Activated CD4-positive, alpha-beta T cell treated with anti-CD3 and anti-CD28 coated beads for 36 hours (primary cell): ENCODE data around the gene DDX47. TPM values are rescaled to one million over a fixed set of nuclear protein-coding genes. Genes with fewer than 3 reads are reported as not detected.
"Not testable (repeated sequence)": the region's sequence is repeated elsewhere in the genome, so short reads cannot be mapped to it uniquely, and the experiment has no call there.

Experiments used
- ATAC-seq: fragments of 200-7000 bp; cut with Tn5 transposase; one replicate; pipeline ENCODE4 v1.10.0; 2021; ENCODE audit warnings: mild to moderate bottlenecking, moderate library complexity
- CTCF ChIA-PET: fragments of 350-600 bp; sonication (Branson Sonifier 250); formaldehyde crosslinking; loops from one replicate; lab custom pipeline; 2021; ENCODE audit warnings: antibody characterized with exemption; lab: Charles Lee
- POLR2A ChIA-PET: fragments of 350-600 bp; sonication (Branson Sonifier 250); formaldehyde crosslinking; loops from one replicate; lab custom pipeline; 2021; ENCODE audit warnings: antibody characterized with exemption, inconsistent platforms; lab: Charles Lee
- DNase-seq: peaks from one replicate; pipeline ENCODE4 v3.0.0-alpha.2; 2020
- H3K27ac Mint-ChIP-seq: one replicate; pipeline ENCODE4 v1.8.0; 2021; ENCODE audit warnings: mixed read lengths
- H3K27me3 Mint-ChIP-seq: one replicate; pipeline ENCODE4 v1.8.0; 2021; ENCODE audit warnings: mixed read lengths
- H3K36me3 Mint-ChIP-seq: one replicate; pipeline ENCODE4 v1.8.0; 2021; ENCODE audit warnings: low read depth, mixed read lengths
- H3K4me1 Mint-ChIP-seq: one replicate; pipeline ENCODE4 v1.8.0; 2021; ENCODE audit warnings: mixed read lengths
- H3K4me3 Mint-ChIP-seq: one replicate; pipeline ENCODE4 v1.8.0; 2021; ENCODE audit warnings: mild to moderate bottlenecking, moderate library complexity, mixed read lengths
- H3K9me3 Mint-ChIP-seq: one replicate; pipeline ENCODE4 v1.8.0; 2021; ENCODE audit warnings: low read depth, mixed read lengths
- intact Hi-C, 2 experiments: fragments of 100-400 bp; cut with DNase I in 1 of 2; cut with micrococcal nuclease in 1 of 2; formaldehyde crosslinking; loops; one replicate each; pipeline versions ENCODE4 v1.14.2 to v1.15.1; 2022 to 2024; cut with DNase I, micrococcal nuclease
- total RNA-seq, 2 experiments: library from RNA; stranded (reverse); gene quantifications; one replicate each; pipeline ENCODE4 v1.2.3, GENCODE V29; 2021

Gene DDX47
- total RNA-seq, 2 experiments from 2014 or later, result 91.3 to 91.9 TPM

GRCh38 chr12:12796928-12797793, 16.0 kb upstream of the DDX47 start:
- ATAC-seq (no peak), DNase-seq (no peak)
- no peaks in the 10 kb centered on the region for H3K36me3 Mint-ChIP-seq
- H3K9me3 Mint-ChIP-seq, result no peaks in the 10 kb centered on the region
- H3K4me1 Mint-ChIP-seq, result peaks cover 6% of the 10 kb centered on the region
- POLR2A ChIA-PET, result no interaction called here
- no peak overlapping the region for H3K27ac Mint-ChIP-seq
- H3K4me3 Mint-ChIP-seq, result no peak overlapping the region
- CTCF ChIA-PET, result interaction anchor here (1.0 kb wide), 1 partner anchor 9 kb away, joined by 4 read pairs; no protein-coding TSS in a partner anchor
- intact Hi-C loops, result no loop called here
- H3K27me3 Mint-ChIP-seq, result no peaks in the 10 kb centered on the region

DNA sequence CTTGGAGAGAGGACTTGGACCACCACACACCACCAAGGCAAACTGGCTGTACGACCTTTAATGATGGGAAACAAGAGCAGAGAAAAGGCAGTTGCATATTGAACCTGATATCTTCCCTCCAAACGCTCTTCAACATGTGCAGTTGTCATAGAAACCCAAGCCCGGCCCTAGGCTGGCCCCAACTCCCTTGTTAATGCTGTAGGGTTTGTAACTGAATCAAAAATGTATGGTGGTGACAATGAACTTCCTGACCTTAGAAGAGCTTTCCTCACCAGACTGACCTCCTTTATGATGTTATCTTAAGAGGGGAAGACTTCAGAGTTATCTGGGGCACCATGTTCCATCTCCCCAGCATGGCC, 15.4 kb upstream of the DDX47 start:
- ATAC-seq (no peak), DNase-seq (no peak)
- H3K36me3 Mint-ChIP-seq, result no peaks in the 10 kb centered on the region
- no peak overlapping the region for H3K27ac Mint-ChIP-seq
- intact Hi-C loops, result no loop called here
- POLR2A ChIA-PET, result no interaction called here
- no peaks in the 10 kb centered on the region for H3K27me3 Mint-ChIP-seq
- H3K9me3 Mint-ChIP-seq, result no peaks in the 10 kb centered on the region
- no peak overlapping the region for H3K4me3 Mint-ChIP-seq
- H3K4me1 Mint-ChIP-seq, result peaks cover 10% of the 10 kb centered on the region
- CTCF ChIA-PET, result no interaction called here

DNA sequence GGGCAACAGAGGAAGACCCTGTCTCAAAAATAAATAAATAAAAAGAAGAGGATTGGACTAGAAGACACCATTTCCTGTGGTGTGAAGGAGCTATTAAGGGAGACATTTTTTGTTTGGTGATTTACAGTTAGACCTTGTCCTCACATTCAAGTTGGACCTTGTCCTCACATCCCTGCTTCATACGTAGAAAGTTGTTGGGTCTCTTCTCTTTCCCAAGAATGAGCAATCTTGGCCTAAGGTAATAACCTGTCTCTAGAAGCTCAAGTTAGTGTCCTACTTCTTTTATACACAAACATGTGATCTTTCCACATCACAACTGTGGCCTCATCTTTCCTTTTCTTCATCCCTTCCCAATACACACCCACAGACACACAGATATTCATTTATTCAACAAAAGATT, 14.7 kb upstream of the DDX47 start:
- ChIA-PET POLR2A (no interaction called here), CTCF (interaction anchor here (1.0 to 1.1 kb wide), 2 partner anchors 9 to 10 kb away, joined by 3 to 5 read pairs; no protein-coding TSS in a partner anchor)
- intact Hi-C loops, result no loop called here

GRCh38 chr12:12799163-12799920, 13.8 kb upstream of the DDX47 start:
- Mint-ChIP-seq H3K27ac (no peak overlapping the region), H3K4me1 (peaks cover 23% of the 10 kb centered on the region), H3K9me3 (no peaks in the 10 kb centered on the region), H3K36me3 (no peaks in the 10 kb centered on the region), H3K4me3 (no peak overlapping the region), H3K27me3 (no peaks in the 10 kb centered on the region)
- intact Hi-C loops, result no loop called here
- ChIA-PET CTCF (interaction anchor here (0.8 to 1.1 kb wide), 4 partner anchors 9 to 14 kb away, joined by 3 to 5 read pairs (median 4); no protein-coding TSS in a partner anchor), POLR2A (no interaction called here)
- ATAC-seq (no peak), DNase-seq (no peak)

More for the DNA sequence above, 14.7 kb upstream of the DDX47 start:
- H3K36me3 Mint-ChIP-seq, result no peaks in the 10 kb centered on the region
- H3K27me3 Mint-ChIP-seq, result no peaks in the 10 kb centered on the region
- no peaks in the 10 kb centered on the region for H3K9me3 Mint-ChIP-seq
- no peak for DNase-seq
- H3K4me3 Mint-ChIP-seq, result no peak overlapping the region
- H3K4me1 Mint-ChIP-seq, result peaks cover 17% of the 10 kb centered on the region
- no peak for ATAC-seq
- H3K27ac Mint-ChIP-seq, result no peak overlapping the region

DNA sequence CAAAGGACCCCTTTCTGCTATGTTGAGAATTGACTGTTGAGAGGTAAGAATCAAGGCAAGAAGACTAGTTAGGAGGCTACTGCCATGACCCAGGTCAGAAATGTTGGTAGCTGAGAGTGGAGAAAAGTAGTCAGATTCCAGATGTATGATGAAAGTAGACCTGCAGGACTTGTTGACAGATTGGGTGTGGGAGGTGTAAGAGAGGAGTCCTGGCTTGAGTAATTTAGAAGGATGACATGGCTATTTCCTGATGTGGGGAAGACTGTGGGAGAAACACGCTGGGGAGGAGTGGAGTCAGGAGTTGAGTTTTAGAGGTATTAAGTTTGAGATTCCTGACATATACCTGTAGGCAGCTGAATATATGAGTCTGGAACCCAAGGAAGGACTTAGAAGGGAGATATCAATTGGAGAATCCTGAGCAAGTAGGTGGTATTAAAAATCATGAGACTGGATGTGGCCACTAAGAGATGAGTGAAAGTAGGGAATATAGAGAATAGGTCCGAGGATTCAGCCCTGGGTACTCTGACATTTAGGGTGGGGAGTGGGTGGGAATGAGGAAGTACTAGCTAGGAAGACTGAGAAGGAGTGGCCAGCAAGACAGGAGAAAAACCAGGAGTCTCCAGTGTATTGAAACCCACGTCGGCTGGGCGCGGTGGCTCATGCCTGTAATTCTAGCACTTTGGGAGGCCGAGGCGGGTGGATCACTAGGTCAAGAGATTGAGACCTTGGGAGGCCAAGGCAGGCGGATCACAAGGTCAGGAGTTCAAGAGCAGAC, 12.6 kb upstream of the DDX47 start:
- ATAC-seq, result no peak
- Mint-ChIP-seq H3K27me3 (no peaks in the 10 kb centered on the region), H3K27ac (no peak overlapping the region), H3K9me3 (no peaks in the 10 kb centered on the region), H3K4me1 (peaks cover 29% of the 10 kb centered on the region), H3K4me3 (no peak overlapping the region), H3K36me3 (no peaks in the 10 kb centered on the region)
- DNase-seq, result no peak
- ChIA-PET POLR2A (no interaction called here), CTCF (interaction anchor here (0.7 to 0.8 kb wide), 2 partner anchors 13 to 104 kb away, joined by 3 read pairs; no protein-coding TSS in a partner anchor)
- intact Hi-C loops, result no loop called here

GRCh38 chr12:12801656-12802055, 11.5 kb upstream of the DDX47 start:
- H3K27me3 Mint-ChIP-seq, H3K27ac Mint-ChIP-seq, DNase-seq, POLR2A ChIA-PET, H3K9me3 Mint-ChIP-seq, CTCF ChIA-PET, H3K4me3 Mint-ChIP-seq, intact Hi-C loops, ATAC-seq, H3K36me3 Mint-ChIP-seq: not testable (repeated sequence)
- H3K4me1 Mint-ChIP-seq, result peaks cover 35% of the 10 kb centered on the region

GRCh38 chr12:12803186-12803585, 10.0 kb upstream of the DDX47 start:
- peaks cover 48% of the 10 kb centered on the region for H3K4me1 Mint-ChIP-seq
- intact Hi-C loops, result no loop called here
- H3K4me3 Mint-ChIP-seq, result no peak overlapping the region
- no peaks in the 10 kb centered on the region for H3K36me3 Mint-ChIP-seq
- no peaks in the 10 kb centered on the region for H3K27me3 Mint-ChIP-seq
- ChIA-PET CTCF (interaction anchor here (0.8 to 4.3 kb wide), 5 partner anchors 9 to 179 kb away, joined by 3 to 27 read pairs (median 3); partner anchors contain the start of gene DDX47), POLR2A (no interaction called here)
- ATAC-seq (peak; percentile 82), DNase-seq (peak; percentile 53)
- no peaks in the 10 kb centered on the region for H3K9me3 Mint-ChIP-seq
- H3K27ac Mint-ChIP-seq, result peak overlapping the region; percentile 61

GRCh38 chr12:12804011-12804410, 9.1 kb upstream of the DDX47 start:
- ATAC-seq, result no peak
- intact Hi-C loops, result no loop called here
- CTCF ChIA-PET, result interaction anchor here (0.6 to 4.3 kb wide), 3 partner anchors 10 to 1515 kb away, joined by 3 to 27 read pairs (median 5); partner anchors contain the start of gene DDX47
- no peak for DNase-seq
- H3K4me1 Mint-ChIP-seq, result peaks cover 57% of the 10 kb centered on the region
- POLR2A ChIA-PET, result no interaction called here
- H3K27ac Mint-ChIP-seq, result peak overlapping the region; percentile 15
- H3K9me3 Mint-ChIP-seq, result no peaks in the 10 kb centered on the region
- no peaks in the 10 kb centered on the region for H3K27me3 Mint-ChIP-seq
- H3K36me3 Mint-ChIP-seq, result no peaks in the 10 kb centered on the region
- no peak overlapping the region for H3K4me3 Mint-ChIP-seq

GRCh38 chr12:12804432-12804886, 8.7 kb upstream of the DDX47 start:
- Mint-ChIP-seq H3K27ac (peak overlapping the region; percentile 15), H3K27me3 (no peaks in the 10 kb centered on the region), H3K9me3 (no peaks in the 10 kb centered on the region), H3K4me3 (no peak overlapping the region), H3K4me1 (peaks cover 61% of the 10 kb centered on the region), H3K36me3 (no peaks in the 10 kb centered on the region)
- ChIA-PET CTCF (interaction anchor here (0.6 to 4.3 kb wide), 5 partner anchors 9 to 1515 kb away, joined by 3 to 27 read pairs (median 4); partner anchors contain the start of gene DDX47), POLR2A (interaction anchor here (0.7 kb wide), 1 partner anchor 9 kb away, joined by 8 read pairs; no protein-coding TSS in a partner anchor)
- intact Hi-C loops, result no loop called here
- no peak for ATAC-seq
- DNase-seq, result no peak

GRCh38 chr12:12806784-12807516, 6.2 kb upstream of the DDX47 start:
- DNase-seq (no peak), ATAC-seq (no peak)
- ChIA-PET POLR2A (no interaction called here), CTCF (interaction anchor here (1.0 to 4.3 kb wide), 3 partner anchors 18 to 42 kb away, joined by 3 to 27 read pairs (median 3); no protein-coding TSS in a partner anchor)
- Mint-ChIP-seq H3K27me3 (no peaks in the 10 kb centered on the region), H3K4me1 (peaks cover 57% of the 10 kb centered on the region), H3K9me3 (no peaks in the 10 kb centered on the region), H3K36me3 (no peaks in the 10 kb centered on the region), H3K4me3 (no peak overlapping the region), H3K27ac (peak overlapping the region; percentile 83)
- intact Hi-C loops, result no loop called here
